Natural killer cell (primary cell): ENCODE data around the gene SCAP. TPM values are rescaled to one million over a fixed set of nuclear protein-coding genes. Genes with fewer than 3 reads are reported as not detected.

Experiments used
- ATAC-seq, 3 donors: fragments of 150-1000 bp in 2 of 3; fragments of 200-7000 bp in 1 of 3; cut with Tn5 transposase; 1 replicate in 1 of 3; 2 replicates in 2 of 3; pipeline ENCODE4 v1.10.0; 2021; ENCODE audit warnings: mild to moderate bottlenecking in 2 of 3, moderate library complexity in 2 of 3
- DNase-seq, 2 donors: peaks; one replicate each; pipeline versions ENCODE4 v3.0.0 to v3.0.0-alpha.2; 2013 to 2021; ENCODE audit warnings: mixed read lengths in 1 of 2
- H3K27ac ChIP-seq: one replicate; pipeline ENCODE4 v1.5.1; 2013; ENCODE audit warnings: mild to moderate bottlenecking, low read length
- H3K27me3 ChIP-seq: one replicate; pipeline ENCODE4 v1.6.1; 2013; ENCODE audit warnings: low read length; ENCODE audit not compliant: control insufficient read depth, insufficient read depth
- H3K36me3 ChIP-seq: one replicate; pipeline ENCODE4 v1.6.1; 2013; ENCODE audit warnings: low read length; ENCODE audit not compliant: control insufficient read depth, insufficient read depth
- H3K4me1 ChIP-seq: one replicate; pipeline ENCODE4 v1.6.1; 2013; ENCODE audit warnings: low read length; ENCODE audit not compliant: control insufficient read depth, insufficient read depth
- H3K4me3 ChIP-seq: one replicate; pipeline ENCODE4 v1.5.1; 2013; ENCODE audit warnings: low read length
- H3K9me3 ChIP-seq: one replicate; pipeline ENCODE4 v1.6.1; 2013; ENCODE audit warnings: low read length; ENCODE audit not compliant: control insufficient read depth, insufficient read depth
- H3K27ac Mint-ChIP-seq, 2 donors: one replicate each; pipeline ENCODE4 v1.8.0; 2022; ENCODE audit warnings: mild to moderate bottlenecking in 2 of 2, mixed read lengths in 2 of 2, moderate library complexity in 1 of 2
- H3K27me3 Mint-ChIP-seq, 2 donors: one replicate each; pipeline ENCODE4 v1.8.0; 2022; ENCODE audit warnings: low read depth in 2 of 2, mixed read lengths in 2 of 2
- H3K36me3 Mint-ChIP-seq: one replicate; pipeline ENCODE4 v1.8.0; 2022; ENCODE audit warnings: mixed read lengths
- H3K4me1 Mint-ChIP-seq, 2 donors: one replicate each; pipeline ENCODE4 v1.8.0; 2022; ENCODE audit warnings: mixed read lengths in 2 of 2
- H3K4me3 Mint-ChIP-seq: one replicate; pipeline ENCODE4 v1.8.0; 2022; ENCODE audit warnings: mild to moderate bottlenecking, moderate library complexity, mixed read lengths
- H3K9me3 Mint-ChIP-seq, 2 donors: one replicate each; pipeline ENCODE4 v1.8.0; 2022; ENCODE audit warnings: mixed read lengths in 2 of 2
- CTCF ChIP-seq: fragments of 200-600 bp; IDR thresholded peaks from one replicate; pipeline ENCODE4 v1.8.0; 2022; ENCODE audit warnings: antibody characterized with exemption
- WGBS: methylation state at CpG from one replicate; pipeline ENCODE4 v1.1.7; 2013; ENCODE audit warnings: missing lambda C conversion rate; ENCODE audit not compliant: insufficient coverage; 5-methylcytosine and 5-hydroxymethylcytosine counted together
- intact Hi-C: fragments of 100-400 bp; cut with micrococcal nuclease; formaldehyde crosslinking; loops from one replicate; pipeline ENCODE4 v1.14.2; 2022
- total RNA-seq, 4 donors: library from RNA; stranded (reverse); fragments of 120-200 nt in 1 of 4; gene quantifications; one replicate each; pipeline versions ENCODE4 v1.2.3 to v1.2.4, GENCODE V29; 2013 to 2022

Gene SCAP
- total RNA-seq, 3 donors from 2014 or later (not counting 1 experiment from before 2014, with no cell fraction given): 63.9 to 104 (median 82.7) TPM

GRCh38 chr3:47399531-47400270 is 76.0 kb downstream of the SCAP start:
- no peaks in the 10 kb centered on the region for H3K9me3 ChIP-seq
- Mint-ChIP-seq H3K4me3 (no peak overlapping the region), H3K27ac (no peak overlapping the region), H3K9me3 (no peaks in the 10 kb centered on the region), H3K36me3 (no peaks in the 10 kb centered on the region), H3K4me1 (peaks cover 16 to 39% of the 10 kb centered on the region in 2 donors), H3K27me3 (no peaks in the 10 kb centered on the region)
- DNase-seq (no peak), ATAC-seq (no peak)
- no peak overlapping the region for H3K4me3 ChIP-seq
- H3K27me3 ChIP-seq: no peaks in the 10 kb centered on the region
- peaks cover 15% of the 10 kb centered on the region for H3K36me3 ChIP-seq
- 82% methylated on average over 9 of the region's 9 CpGs for WGBS
- intact Hi-C loops: no loop called here
- no peak overlapping the region for H3K27ac ChIP-seq
- H3K4me1 ChIP-seq: no peaks in the 10 kb centered on the region
- TF ChIP-seq CTCF: no peak

GRCh38 chr3:47399016-47399415 is 76.7 kb downstream of the SCAP start:
- TF ChIP-seq CTCF: no peak
- no peaks in the 10 kb centered on the region for H3K36me3 Mint-ChIP-seq
- H3K9me3 ChIP-seq: no peaks in the 10 kb centered on the region
- no peaks in the 10 kb centered on the region for H3K9me3 Mint-ChIP-seq
- no peak overlapping the region for H3K4me3 ChIP-seq
- no peaks in the 10 kb centered on the region for H3K27me3 ChIP-seq
- no peak overlapping the region for H3K4me3 Mint-ChIP-seq
- H3K27ac Mint-ChIP-seq: no peak overlapping the region
- DNase-seq (no peak), ATAC-seq (no peak)
- no peaks in the 10 kb centered on the region for H3K27me3 Mint-ChIP-seq
- peaks cover 13% of the 10 kb centered on the region for H3K36me3 ChIP-seq
- 100% methylated on average over 1 of the region's 1 CpG for WGBS
- peaks cover 23 to 46% of the 10 kb centered on the region in 2 donors for H3K4me1 Mint-ChIP-seq
- no peak overlapping the region for H3K27ac ChIP-seq
- H3K4me1 ChIP-seq: no peaks in the 10 kb centered on the region
- intact Hi-C loops: no loop called here

- ATAC-seq: no peak
- Histone ChIP-seq H3K4me1 (no peaks in the 10 kb centered on the region), H3K27ac (no peak overlapping the region), H3K4me3 (no peak overlapping the region), H3K9me3 (no peaks in the 10 kb centered on the region), H3K27me3 (no peaks in the 10 kb centered on the region), H3K36me3 (peaks cover 13% of the 10 kb centered on the region)
- DNase-seq: no peak
- Mint-ChIP-seq H3K36me3 (no peaks in the 10 kb centered on the region), H3K27ac (no peak overlapping the region), H3K4me3 (no peak overlapping the region), H3K27me3 (no peaks in the 10 kb centered on the region), H3K9me3 (no peaks in the 10 kb centered on the region), H3K4me1 (peaks cover 26 to 49% of the 10 kb centered on the region in 2 donors)
- WGBS: 97% methylated on average over 7 of the region's 7 CpGs
- no peak for TF ChIP-seq CTCF
- intact Hi-C loops: no loop called here
Measured at GRCh38 chr3:47398228-47398627, 77.5 kb downstream of the SCAP start.

GRCh38 chr3:47394881-47395280 is 80.9 kb downstream of the SCAP start:
- no peaks in the 10 kb centered on the region for H3K27me3 ChIP-seq
- 95% methylated on average over 3 of the region's 3 CpGs for WGBS
- no peak for TF ChIP-seq CTCF
- H3K27ac ChIP-seq: no peak overlapping the region
- ATAC-seq (no peak), DNase-seq (no peak)
- intact Hi-C loops: no loop called here
- H3K9me3 Mint-ChIP-seq: no peaks in the 10 kb centered on the region
- H3K4me3 Mint-ChIP-seq: no peak overlapping the region
- H3K27ac Mint-ChIP-seq: peak overlapping the region in 1 of 2 donors; percentile 71
- no peak overlapping the region for H3K4me3 ChIP-seq
- H3K27me3 Mint-ChIP-seq: no peaks in the 10 kb centered on the region
- H3K36me3 ChIP-seq: peaks cover 11% of the 10 kb centered on the region
- H3K9me3 ChIP-seq: no peaks in the 10 kb centered on the region
- no peaks in the 10 kb centered on the region for H3K4me1 ChIP-seq
- peaks cover 20 to 55% of the 10 kb centered on the region in 2 donors for H3K4me1 Mint-ChIP-seq
- no peaks in the 10 kb centered on the region for H3K36me3 Mint-ChIP-seq
